ENCODE results near the gene RTP2. TPM values are rescaled to one million over a fixed set of nuclear protein-coding genes. Genes with fewer than 3 reads are reported as not detected.

Gene RTP2
- total and polyA plus RNA-seq, 2 of the 4 experiments (the other 2 are of a cell fraction): not detected

DNA sequence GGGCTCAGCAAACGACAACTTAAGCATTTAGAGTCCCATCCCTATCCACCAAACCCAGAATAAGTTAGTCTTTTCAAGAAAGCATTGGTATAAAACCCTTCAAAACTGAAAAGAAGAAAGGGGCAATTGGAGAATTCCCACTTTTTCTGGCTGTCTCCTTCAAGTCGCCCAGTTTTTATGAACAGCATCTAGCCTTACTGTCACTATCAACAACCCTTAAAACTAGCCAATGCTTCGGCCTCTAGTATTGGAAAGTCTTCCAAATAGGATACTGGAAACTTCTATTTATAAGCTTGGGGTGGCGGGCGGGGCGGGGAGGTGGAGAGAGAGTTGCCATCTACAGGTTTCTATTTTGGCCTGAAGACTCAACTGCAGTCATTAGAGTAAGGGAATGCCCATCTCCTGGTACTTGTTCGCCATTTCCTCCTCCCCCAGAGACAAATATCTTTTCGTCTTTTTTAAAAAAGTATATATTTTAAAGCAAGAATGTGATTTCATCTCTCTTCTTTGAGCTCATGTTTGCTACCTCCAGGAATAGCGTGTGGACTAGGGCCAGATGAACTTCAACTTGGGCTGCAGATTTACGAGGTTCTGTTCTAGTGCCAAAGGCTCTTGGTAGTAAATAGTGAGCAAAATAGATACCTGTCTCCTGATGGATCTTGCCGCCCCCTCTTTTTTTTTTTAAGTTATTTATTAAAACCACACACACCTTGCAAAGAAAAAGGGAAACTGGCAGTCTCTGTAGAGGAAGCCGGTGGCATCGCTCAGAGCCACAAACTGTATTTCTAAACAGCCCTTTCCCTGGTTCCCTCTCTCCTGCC, 40.2 kb upstream of the RTP2 start:
- Histone ChIP-seq H3K23ac (ENCODE audit: low read depth, low read length) (peak overlapping the region; percentile 79), H2BK120ac (ENCODE audit: low read depth, low read length) (peak overlapping the region; percentile 37), H3K18ac (ENCODE audit: low read depth, low read length) (peak overlapping the region; percentile 22; the same call in 1 of the 2 replicates), H3K9me1 (ENCODE audit: insufficient read depth, low read length) (no peaks in the 10 kb centered on the region), H4K20me1 (ENCODE audit: insufficient read depth, low read length) (peaks cover 37% of the 10 kb centered on the region), H2BK15ac (ENCODE audit: low read depth, low read length) (0 out of 3 replicates have a peak overlapping the region, but pooled peaks have one; percentile 22), H3K4me3 (ENCODE audit: insufficient read depth, low read depth, low read length) (peak overlapping the region; percentile 24), H3K4me1 (ENCODE audit: control insufficient read depth, insufficient read depth, low read length) (peaks cover 5% of the 10 kb centered on the region; the same call in 1 of the 2 replicates), H2AK5ac (ENCODE audit: low read depth, low read length) (no peak overlapping the region), H2BK20ac (ENCODE audit: low read depth, low read length) (0 out of 2 replicates have a peak overlapping the region, but pooled peaks have one; percentile 22), H3K36me3 (ENCODE audit: control insufficient read depth, insufficient read depth, low read length) (no peaks in the 10 kb centered on the region), H2AK9ac (replicated peaks; ENCODE audit: low read depth, low read length, poor library complexity) (no peak overlapping the region), H4K5ac (ENCODE audit: low read depth, low read length) (no peak overlapping the region), H3K79me1 (ENCODE audit: low read depth in 1 of 2, low read length in 2 of 2) (peaks cover 0 to 63% of the 10 kb centered on the region in 2 experiments), H4K8ac (ENCODE audit: low read depth in 2 of 2, low read length in 2 of 2) (peak overlapping the region in 1 of 2 experiments; percentile 34; a peak in 1 of 4 replicates), H3K27me3 (ENCODE audit: control insufficient read depth, insufficient read depth, low read length) (no peaks in the 10 kb centered on the region), H2AFZ (replicated peaks; ENCODE audit: low read length, poor library complexity) (no peak overlapping the region), H3K14ac (replicated peaks; ENCODE audit: low read depth, low read length) (peak overlapping the region; percentile 29; the same call in 1 of the 2 replicates), H3K27ac (ENCODE audit: insufficient read depth, low read length) (peak overlapping the region; percentile 27; the same call in 1 of the 2 replicates), H3K9ac (ENCODE audit: low read depth, low read length) (peak overlapping the region; percentile 58), H2BK5ac (ENCODE audit: low read depth, low read length, poor library complexity, severe bottlenecking) (peak overlapping the region; percentile 23), H3K4me2 (ENCODE audit: low read depth, low read length) (peak overlapping the region; percentile 79), H4K91ac (ENCODE audit: insufficient read depth, low read depth, low read length) (peak overlapping the region; percentile 49; the same call in 1 of the 2 replicates), H3K9me3 (ENCODE audit: control insufficient read depth, insufficient read depth, low read length) (no peaks in the 10 kb centered on the region), H3K56ac (ENCODE audit: extremely low read depth, insufficient read depth, low read length) (no peak overlapping the region; the same call in 1 of the 2 replicates), H3K4ac (ENCODE audit: low read depth, low read length) (peak overlapping the region; percentile 47)
- ATAC-seq (ENCODE audit: low read depth) (no peak), DNase-seq (peak; percentile 45)
- dilution Hi-C loops (cut with HindIII; ENCODE audit: low sequenced_read_pairs, unreplicated experiment): loop anchor here (10.0 to 25.0 kb wide), 2 partner anchors 570 to 1212 kb away; no protein-coding TSS in a partner anchor
- in situ Hi-C loops (cut with MboI; ENCODE audit: low sequenced_read_pairs): loop anchor here (5.0 to 25.0 kb wide), 7 partner anchors 432 to 1210 kb away; no protein-coding TSS in a partner anchor
- TF ChIP-seq, protein P1, sequence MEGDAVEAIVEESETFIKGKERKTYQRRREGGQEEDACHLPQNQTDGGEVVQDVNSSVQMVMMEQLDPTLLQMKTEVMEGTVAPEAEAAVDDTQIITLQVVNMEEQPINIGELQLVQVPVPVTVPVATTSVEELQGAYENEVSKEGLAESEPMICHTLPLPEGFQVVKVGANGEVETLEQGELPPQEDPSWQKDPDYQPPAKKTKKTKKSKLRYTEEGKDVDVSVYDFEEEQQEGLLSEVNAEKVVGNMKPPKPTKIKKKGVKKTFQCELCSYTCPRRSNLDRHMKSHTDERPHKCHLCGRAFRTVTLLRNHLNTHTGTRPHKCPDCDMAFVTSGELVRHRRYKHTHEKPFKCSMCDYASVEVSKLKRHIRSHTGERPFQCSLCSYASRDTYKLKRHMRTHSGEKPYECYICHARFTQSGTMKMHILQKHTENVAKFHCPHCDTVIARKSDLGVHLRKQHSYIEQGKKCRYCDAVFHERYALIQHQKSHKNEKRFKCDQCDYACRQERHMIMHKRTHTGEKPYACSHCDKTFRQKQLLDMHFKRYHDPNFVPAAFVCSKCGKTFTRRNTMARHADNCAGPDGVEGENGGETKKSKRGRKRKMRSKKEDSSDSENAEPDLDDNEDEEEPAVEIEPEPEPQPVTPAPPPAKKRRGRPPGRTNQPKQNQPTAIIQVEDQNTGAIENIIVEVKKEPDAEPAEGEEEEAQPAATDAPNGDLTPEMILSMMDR (conservative IDR thresholded peaks at IDR 0.05; ENCODE audit: low read depth, low read length): no peak
- TF ChIP-seq SMC3 (IDR thresholded peaks at IDR 0.05; ENCODE audit: low read depth, low read length): no peak
- no peak for TF ChIP-seq CHD1 (IDR thresholded peaks at IDR 0.05; ENCODE audit: low read depth, low read length)
- TF ChIP-seq RCOR1 (IDR thresholded peaks at IDR 0.05; ENCODE audit: insufficient replicate concordance, low read length): no peak
- ChIA-PET POLR2A (ENCODE audit: unreplicated experiment) (interaction anchor here (0.9 to 1.5 kb wide), 2 partner anchors 411 to 525 kb away, joined by 4 to 12 read pairs; no protein-coding TSS in a partner anchor), CTCF (interaction anchor here (0.6 to 0.9 kb wide), 4 partner anchors 411 to 1212 kb away, joined by 3 to 4 read pairs (median 3); partner anchors contain the start of gene LPP)
- WGBS, 2 experiments (ENCODE audit: extremely low coverage in 2 of 2, insufficient read length in 1 of 2): no CpG with 5 or more reads among the region's 13 CpGs
- intact Hi-C loops (cut with micrococcal nuclease): loop anchor here (1.0 to 5.0 kb wide), 9 partner anchors 310 to 1300 kb away; partner anchors contain the start of gene LPP
- BruUV-seq (replicated peaks): no TSS peak
